OCI-M2 (cell line): ENCODE results near the gene COQ3.

Experiments used
- DNase-seq: peaks from one replicate; lab custom pipeline; 2025; ENCODE audit not compliant: unreplicated experiment; lab: John Stamatoyannopoulos, UW

Gene COQ3

GRCh38 chr6:99334526-99335127, 59.4 kb downstream of the COQ3 start:
- DNase-seq: no peak

GRCh38 chr6:99333068-99333467, 60.9 kb downstream of the COQ3 start:
- DNase-seq: no peak

DNA sequence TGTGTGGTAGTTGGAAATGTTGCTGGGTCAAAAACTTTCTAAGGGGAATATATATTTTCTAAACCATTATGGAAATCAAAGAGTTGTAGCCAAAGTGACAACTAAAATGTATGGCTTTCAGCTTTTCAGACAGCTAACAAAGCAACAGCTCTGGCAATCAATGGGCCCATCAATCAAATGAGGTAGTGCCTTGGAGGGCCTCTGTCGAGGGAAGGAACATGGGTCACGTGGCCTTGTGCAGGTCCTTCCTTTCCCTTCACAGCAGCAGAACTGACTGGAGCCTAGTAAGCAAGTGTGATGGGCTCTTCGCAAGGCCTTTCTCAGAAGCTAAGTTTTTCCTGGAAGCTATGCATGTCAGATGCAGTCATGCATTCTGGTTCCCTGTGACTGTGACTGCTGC, 62.5 kb downstream of the COQ3 start:
- DNase-seq: no peak

DNA sequence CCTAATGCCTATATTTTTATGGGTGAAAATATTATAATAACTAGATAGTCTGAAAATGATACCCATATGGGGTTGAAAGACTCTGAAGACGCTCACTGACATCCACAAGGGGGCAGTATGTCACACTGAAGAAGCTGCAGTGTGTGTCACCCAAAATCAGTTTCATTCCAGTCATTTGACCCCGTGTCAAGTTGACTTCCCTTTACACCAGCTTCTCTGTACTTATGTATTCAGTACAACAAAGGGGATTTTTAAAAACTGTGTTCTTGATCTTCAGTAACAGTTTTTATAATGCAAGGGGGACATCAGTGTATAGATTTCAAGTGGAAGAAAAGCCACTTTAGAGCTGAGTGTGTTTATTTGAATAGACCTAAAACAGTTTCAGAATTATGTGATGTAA, 63.8 kb downstream of the COQ3 start:
- peak; percentile 17 for DNase-seq

- DNase-seq: no peak
Observed at GRCh38 chr6:99324996-99325395, 69.0 kb downstream of the COQ3 start.
